ENCODE data around the gene LDLRAD4. TPM values are rescaled to one million over a fixed set of nuclear protein-coding genes. Genes with fewer than 3 reads are reported as not detected.
A peak's percentile ranks its signal among the peaks of the same experiment; 100 is the strongest.

Gene LDLRAD4
- total and polyA plus RNA-seq, 2 donors (not counting 1 experiment from before 2014, with no cell fraction given): 13.9 to 35.7 TPM

DNA sequence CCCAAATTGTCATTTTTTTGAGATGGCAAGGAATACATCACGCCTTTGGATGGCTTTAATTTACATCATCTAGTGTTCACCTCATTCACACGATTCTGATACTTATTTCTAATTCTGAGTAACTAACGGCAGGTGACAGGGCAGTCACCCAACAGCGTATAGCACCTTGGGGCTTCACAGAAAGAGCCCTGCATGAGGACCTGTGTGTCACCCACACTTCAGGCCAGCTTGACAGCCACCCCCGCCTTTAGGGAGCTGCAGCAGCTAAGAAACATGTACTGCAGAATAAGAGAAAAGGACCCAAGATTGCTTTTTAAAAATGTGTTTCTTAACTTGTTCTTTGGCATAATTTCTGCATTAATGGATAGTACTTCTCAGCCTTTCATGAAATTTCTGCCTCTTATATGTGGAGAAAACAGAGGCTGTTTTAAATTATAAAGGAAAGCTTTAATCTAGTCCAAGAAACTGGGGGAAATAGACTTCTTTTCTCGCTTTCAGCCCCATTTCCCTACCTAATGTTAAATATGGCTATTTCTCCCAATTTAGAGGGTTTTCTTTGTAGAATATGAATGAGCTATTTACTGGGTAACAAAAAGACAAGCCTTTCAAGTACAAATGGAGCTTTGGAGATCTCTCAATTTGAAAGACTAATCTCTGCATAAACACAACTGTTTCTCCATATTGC is 245.1 kb downstream of the LDLRAD4 start:
- Histone ChIP-seq H3K79me2 (ENCODE audit: control insufficient read depth, insufficient read depth, low read length) (peaks cover 70% of the 10 kb centered on the region), H3K9ac (ENCODE audit: low read length) (peak overlapping the region; percentile 84), H3K27me3 (replicated peaks in 1 of 4; ENCODE audit: control extremely low read depth in 1 of 4, control insufficient read depth in 3 of 4, insufficient read depth in 4 of 4, low read length in 3 of 4) (peaks cover 0 to 2% (median under 1%) of the 10 kb centered on the region in 4 experiments), H3K36me3 (replicated peaks in 1 of 2; ENCODE audit: control extremely low read depth in 1 of 2, control insufficient read depth in 1 of 2, extremely low read depth in 1 of 2, insufficient read depth in 2 of 2, low read length in 1 of 2) (peaks cover 0 to 4% of the 10 kb centered on the region in 2 experiments), H3K4me3 (ENCODE audit: control extremely low read depth in 1 of 5, extremely low read depth in 1 of 5, insufficient read depth in 1 of 5, low read depth in 2 of 5, low read length in 4 of 5) (peak overlapping the region in 1 of 5 experiments; percentile 94), H4K20me1 (ENCODE audit: control insufficient read depth, insufficient read depth, low read length, poor library complexity, severe bottlenecking) (no peaks in the 10 kb centered on the region), H3K4me1 (ENCODE audit: control insufficient read depth in 2 of 2, insufficient read depth in 2 of 2, low read length in 2 of 2) (peaks cover 16 to 19% of the 10 kb centered on the region in 2 donors), H3K4me2 (replicated peaks; ENCODE audit: low read depth, low read length, poor library complexity, severe bottlenecking) (peak overlapping the region; percentile 79), H3K27ac (ENCODE audit: low read length in 2 of 2) (peak overlapping the region in 1 of 2 donors; percentile 79), H2AFZ (ENCODE audit: insufficient read depth, low read depth, low read length, poor library complexity, severe bottlenecking) (peak overlapping the region; percentile 84), H3K9me3 (ENCODE audit: control extremely low read depth in 1 of 3, control insufficient read depth in 2 of 3, insufficient read depth in 1 of 3, low read length in 2 of 3) (peaks cover 2 to 7% (median 6%) of the 10 kb centered on the region in 3 donors)
- Mint-ChIP-seq H3K4me1 (peaks cover 32% of the 10 kb centered on the region), H3K27me3 (no peaks in the 10 kb centered on the region), H3K4me3 (no peak overlapping the region), H3K27ac (peak overlapping the region; percentile 53), H3K9me3 (ENCODE audit: insufficient read depth) (peaks cover 4% of the 10 kb centered on the region)
- ATAC-seq (ENCODE audit: low read depth): no peak
- POLR2A ChIA-PET: no interaction called here
- intact Hi-C loops (cut with micrococcal nuclease): no loop called here
- CTCF ChIA-PET: interaction anchor here (0.8 to 1.1 kb wide), 3 partner anchors 149 to 247 kb away, joined by 3 to 4 read pairs (median 4); no protein-coding TSS in a partner anchor
- DNase-seq: no peak
- TF ChIP-seq, protein P1, sequence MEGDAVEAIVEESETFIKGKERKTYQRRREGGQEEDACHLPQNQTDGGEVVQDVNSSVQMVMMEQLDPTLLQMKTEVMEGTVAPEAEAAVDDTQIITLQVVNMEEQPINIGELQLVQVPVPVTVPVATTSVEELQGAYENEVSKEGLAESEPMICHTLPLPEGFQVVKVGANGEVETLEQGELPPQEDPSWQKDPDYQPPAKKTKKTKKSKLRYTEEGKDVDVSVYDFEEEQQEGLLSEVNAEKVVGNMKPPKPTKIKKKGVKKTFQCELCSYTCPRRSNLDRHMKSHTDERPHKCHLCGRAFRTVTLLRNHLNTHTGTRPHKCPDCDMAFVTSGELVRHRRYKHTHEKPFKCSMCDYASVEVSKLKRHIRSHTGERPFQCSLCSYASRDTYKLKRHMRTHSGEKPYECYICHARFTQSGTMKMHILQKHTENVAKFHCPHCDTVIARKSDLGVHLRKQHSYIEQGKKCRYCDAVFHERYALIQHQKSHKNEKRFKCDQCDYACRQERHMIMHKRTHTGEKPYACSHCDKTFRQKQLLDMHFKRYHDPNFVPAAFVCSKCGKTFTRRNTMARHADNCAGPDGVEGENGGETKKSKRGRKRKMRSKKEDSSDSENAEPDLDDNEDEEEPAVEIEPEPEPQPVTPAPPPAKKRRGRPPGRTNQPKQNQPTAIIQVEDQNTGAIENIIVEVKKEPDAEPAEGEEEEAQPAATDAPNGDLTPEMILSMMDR (IDR thresholded peaks at IDR 0.05): no peak
- no peak for TF ChIP-seq EZH2 (IDR thresholded peaks at IDR 0.05; ENCODE audit: borderline replicate concordance, insufficient read depth, low read depth, low read length, poor library complexity, severe bottlenecking)
- 96% methylated on average over 3 of the region's 6 CpGs for WGBS (ENCODE audit: insufficient coverage)
